Stomach (tissue), 9 donors: ENCODE results near the gene SMAD3. TPM values are rescaled to one million over a fixed set of nuclear protein-coding genes. Genes with fewer than 3 reads are reported as not detected.

ENCODE experiments used
- DNase-seq, 2 donors: peaks; one replicate each; pipeline versions ENCODE4 v3.0.0 to v3.0.0-alpha.2; 2013 to 2019
- H3K27ac ChIP-seq, 5 donors: fragments of 200-600 bp in 4 of 5; sonication (generic) in 4 of 5; one replicate each; pipeline ENCODE4 v1.5.1; 2013 to 2019; ENCODE audit warnings: mild to moderate bottlenecking in 1 of 5, moderate library complexity in 1 of 5
- H3K27me3 ChIP-seq, 3 donors: fragments of 200-600 bp; sonication (generic); one replicate each; pipeline ENCODE4 v1.5.1; 2017 to 2019; ENCODE audit warnings: mixed run types in 1 of 3
- H3K36me3 ChIP-seq, 4 donors: fragments of 200-600 bp; sonication (generic); 1 replicate in 3 of 4; 2 replicates in 1 of 4; pipeline ENCODE4 v1.5.1; 2016 to 2019
- H3K4me1 ChIP-seq, 4 donors: fragments of 200-600 bp; sonication (generic); one replicate each; pipeline ENCODE4 v1.5.1; 2016 to 2019
- H3K4me3 ChIP-seq, 4 donors: fragments of 200-600 bp; sonication (generic) in 3 of 4; one replicate each; pipeline ENCODE4 v1.5.1; 2016 to 2019; ENCODE audit warnings: mild to moderate bottlenecking in 1 of 4
- H3K9me3 ChIP-seq, 4 donors: fragments of 200-600 bp; sonication (generic); one replicate each; pipeline ENCODE4 v1.5.1; 2016 to 2019
- EP300 ChIP-seq: sonication (generic); formaldehyde crosslinking; IDR thresholded peaks from one replicate; pipeline ENCODE4 v1.6.1; 2017; ENCODE audit warnings: antibody characterized with exemption
- POLR2A ChIP-seq, 4 donors: fragments of 450-650 bp; IDR thresholded peaks; one replicate each; pipeline ENCODE4 v1.6.1; 2016; ENCODE audit warnings: antibody characterized with exemption in 4 of 4, control low read depth in 2 of 4, mild to moderate bottlenecking in 1 of 4, moderate library complexity in 1 of 4
- POLR2AphosphoS5 ChIP-seq, 3 donors: sonication (generic); formaldehyde crosslinking; IDR thresholded peaks; one replicate each; pipeline ENCODE4 v1.6.1; 2016; ENCODE audit warnings: antibody characterized with exemption in 3 of 3
- WGBS, 5 donors: extraction: QIAGEN DNeasy Blood & Tissue Kit in 3 of 5; methylation state at CpG; one replicate each; pipeline versions ENCODE4 v1.1.5 to v1.1.7; 2013 to 2018; 5-methylcytosine and 5-hydroxymethylcytosine counted together
- intact Hi-C: fragments of 100-400 bp; cut with DNase I; formaldehyde crosslinking; loops from one replicate; pipeline ENCODE4 v1.15.1; 2023; ENCODE audit warnings: low total_unique reads
- polyA plus RNA-seq, 3 donors: library from polyadenylated mRNA; stranded (reverse); fragments of 200-250 nt; gene quantifications; one replicate each; pipeline ENCODE4 v1.2.3, GENCODE V29; 2013
- total RNA-seq, 5 donors: library from RNA; depleted of rRNA; stranded (reverse); fragments of >200 nt; gene quantifications; one replicate each; pipeline versions ENCODE4 v1.1.0 to v1.2.3, GENCODE V29; 2014 to 2016
- TF ChIP-seq, protein P1 (sequence below), 7 experiments: fragments of 450-650 bp in 4 of 7; fragments of 200-600 bp in 3 of 7; sonication (generic) in 3 of 7; IDR thresholded peaks; one replicate each; pipeline ENCODE4 v1.5.1; 2016 to 2019; ENCODE audit warnings: antibody characterized with exemption in 7 of 7, control low read depth in 2 of 7, mild to moderate bottlenecking in 1 of 7
- donor health status: healthy with polysubstance abuse.
- donor health status: Bipolar disorder and iron deficiency.
- donor health status: healthy.

SMAD3 gene
- total and polyA plus RNA-seq, 8 donors = 6.8 to 103 (median 27.5) TPM

DNA sequence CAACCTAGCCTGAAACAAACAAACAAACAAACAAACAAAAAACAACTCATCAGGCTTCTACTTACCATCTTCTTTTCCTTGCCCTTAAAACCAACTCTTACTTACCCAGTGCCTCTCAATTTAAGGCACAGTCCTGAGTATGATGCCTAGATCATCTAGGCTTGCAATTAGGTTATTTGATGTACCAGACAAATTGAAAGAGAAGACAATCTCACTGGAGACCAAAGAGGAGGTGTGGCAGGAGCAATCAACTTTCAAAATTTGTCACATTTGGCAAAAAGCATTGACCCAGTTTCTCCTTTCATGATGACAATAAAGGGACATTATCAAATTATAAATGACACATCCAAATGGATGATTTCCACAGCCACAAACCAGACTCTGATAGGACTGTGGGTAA, 153.0 kb downstream of the SMAD3 start:
- H3K4me3 ChIP-seq = no peak overlapping the region
- TF ChIP-seq EP300 = no peak
- TF ChIP-seq POLR2A (IDR thresholded peaks at IDR 0.05) = no peak
- intact Hi-C loops = no loop called here
- no peaks in the 10 kb centered on the region for H3K4me1 ChIP-seq
- H3K9me3 ChIP-seq = no peaks in the 10 kb centered on the region
- H3K27me3 ChIP-seq = no peaks in the 10 kb centered on the region
- H3K36me3 ChIP-seq = peaks cover 0 to 24% (median 11%) of the 10 kb centered on the region in 4 donors
- DNase-seq = no peak
- H3K27ac ChIP-seq = no peak overlapping the region

DNA sequence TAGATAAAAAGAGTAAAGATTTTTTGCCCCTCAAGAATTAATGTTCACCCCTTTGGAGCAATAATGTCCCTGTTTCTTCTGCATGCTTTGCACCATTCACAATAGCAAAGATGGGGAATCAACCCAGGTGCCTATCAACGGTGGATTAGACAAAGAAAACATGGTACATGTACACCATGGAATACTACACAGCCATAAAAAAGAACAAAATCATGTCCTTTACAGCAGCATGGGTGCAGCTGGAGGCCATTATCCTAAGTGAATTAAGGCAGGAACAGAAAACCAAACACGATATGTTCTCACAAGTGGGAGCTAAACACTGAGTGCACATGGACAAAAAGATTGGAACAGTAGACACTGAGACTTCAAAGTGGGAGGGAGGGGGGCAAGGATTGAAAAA, 153.9 kb downstream of the SMAD3 start:
- intact Hi-C loops = no loop called here
- WGBS, 5 donors = 97 to 100% (median 98%) methylated on average over 2 of the region's 2 CpGs
- Histone ChIP-seq H3K36me3 (peaks cover 0 to 24% (median 11%) of the 10 kb centered on the region in 4 donors), H3K27me3 (no peaks in the 10 kb centered on the region), H3K9me3 (no peaks in the 10 kb centered on the region), H3K4me1 (no peaks in the 10 kb centered on the region), H3K4me3 (no peak overlapping the region), H3K27ac (no peak overlapping the region)
- no peak for DNase-seq
- TF ChIP-seq POLR2A (IDR thresholded peaks at IDR 0.05) = no peak
- TF ChIP-seq, protein P1, sequence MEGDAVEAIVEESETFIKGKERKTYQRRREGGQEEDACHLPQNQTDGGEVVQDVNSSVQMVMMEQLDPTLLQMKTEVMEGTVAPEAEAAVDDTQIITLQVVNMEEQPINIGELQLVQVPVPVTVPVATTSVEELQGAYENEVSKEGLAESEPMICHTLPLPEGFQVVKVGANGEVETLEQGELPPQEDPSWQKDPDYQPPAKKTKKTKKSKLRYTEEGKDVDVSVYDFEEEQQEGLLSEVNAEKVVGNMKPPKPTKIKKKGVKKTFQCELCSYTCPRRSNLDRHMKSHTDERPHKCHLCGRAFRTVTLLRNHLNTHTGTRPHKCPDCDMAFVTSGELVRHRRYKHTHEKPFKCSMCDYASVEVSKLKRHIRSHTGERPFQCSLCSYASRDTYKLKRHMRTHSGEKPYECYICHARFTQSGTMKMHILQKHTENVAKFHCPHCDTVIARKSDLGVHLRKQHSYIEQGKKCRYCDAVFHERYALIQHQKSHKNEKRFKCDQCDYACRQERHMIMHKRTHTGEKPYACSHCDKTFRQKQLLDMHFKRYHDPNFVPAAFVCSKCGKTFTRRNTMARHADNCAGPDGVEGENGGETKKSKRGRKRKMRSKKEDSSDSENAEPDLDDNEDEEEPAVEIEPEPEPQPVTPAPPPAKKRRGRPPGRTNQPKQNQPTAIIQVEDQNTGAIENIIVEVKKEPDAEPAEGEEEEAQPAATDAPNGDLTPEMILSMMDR (IDR thresholded peaks at IDR 0.05) = no peak
- TF ChIP-seq EP300 = no peak

DNA sequence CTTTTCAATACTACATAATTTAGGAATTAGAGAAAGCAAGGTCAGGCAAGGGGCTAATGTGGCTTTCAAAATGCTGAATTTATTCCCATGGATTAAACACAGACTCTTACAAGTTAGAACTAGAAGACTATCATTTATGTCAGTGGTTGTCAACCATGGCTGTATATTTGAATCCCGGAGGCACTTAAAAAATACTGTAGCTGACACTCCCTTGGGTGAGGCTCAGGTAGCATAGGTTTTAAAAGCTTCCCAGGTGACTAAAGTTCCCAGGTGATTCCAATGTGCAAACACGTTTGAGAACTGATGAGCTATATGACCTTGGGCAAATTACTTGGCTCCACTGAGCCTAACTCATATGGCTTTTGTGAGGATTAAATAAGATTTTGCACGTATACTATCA, 159.5 kb downstream of the SMAD3 start:
- 73 to 96% (median 83%) methylated on average over 3 of the region's 3 CpGs for WGBS, 5 donors
- no peak for DNase-seq

DNA sequence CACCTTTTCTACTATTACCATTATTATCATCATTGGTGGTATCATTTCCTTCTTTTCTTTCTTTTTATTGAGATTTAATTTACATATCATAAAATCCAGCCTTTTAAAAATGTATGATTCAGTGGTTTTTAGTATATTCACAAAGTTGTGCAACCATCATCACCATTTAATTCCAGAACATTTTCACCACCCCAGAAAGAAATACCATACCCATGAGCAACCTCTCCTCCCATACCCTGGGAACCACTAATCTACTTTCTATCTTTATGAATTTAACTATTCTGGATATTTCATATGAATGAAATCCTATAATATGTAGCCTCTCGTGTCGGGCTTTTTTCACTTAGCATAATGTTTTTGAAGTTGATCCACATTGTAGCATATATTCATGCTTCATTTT, 159.9 kb downstream of the SMAD3 start:
- peaks cover 0 to 32% (median 30%) of the 10 kb centered on the region in 4 donors for H3K36me3 ChIP-seq
- no peaks in the 10 kb centered on the region for H3K9me3 ChIP-seq
- intact Hi-C loops = no loop called here
- H3K4me3 ChIP-seq = no peak overlapping the region
- no peaks in the 10 kb centered on the region for H3K4me1 ChIP-seq
- no peak for TF ChIP-seq POLR2A (IDR thresholded peaks at IDR 0.05)
- TF ChIP-seq, protein P1 (IDR thresholded peaks at IDR 0.05) = no peak
- no peak for TF ChIP-seq POLR2AphosphoS5 (IDR thresholded peaks at IDR 0.05)
- TF ChIP-seq EP300 = no peak
- 95 to 100% (median 98%) methylated on average over 2 of the region's 2 CpGs for WGBS, 5 donors
- no peaks in the 10 kb centered on the region for H3K27me3 ChIP-seq
- H3K27ac ChIP-seq = no peak overlapping the region
- DNase-seq = no peak

More for the DNA sequence above, 159.5 kb downstream of the SMAD3 start:
- H3K27ac ChIP-seq = no peak overlapping the region
- TF ChIP-seq, protein P1 (IDR thresholded peaks at IDR 0.05) = no peak
- TF ChIP-seq POLR2AphosphoS5 (IDR thresholded peaks at IDR 0.05) (no peak), EP300 (no peak), POLR2A (IDR thresholded peaks at IDR 0.05) (no peak)
- H3K9me3 ChIP-seq = no peaks in the 10 kb centered on the region
- no peak overlapping the region for H3K4me3 ChIP-seq
- no peaks in the 10 kb centered on the region for H3K4me1 ChIP-seq
- intact Hi-C loops = no loop called here
- H3K36me3 ChIP-seq = peaks cover 0 to 31% (median 28%) of the 10 kb centered on the region in 4 donors
- H3K27me3 ChIP-seq = no peaks in the 10 kb centered on the region

DNA sequence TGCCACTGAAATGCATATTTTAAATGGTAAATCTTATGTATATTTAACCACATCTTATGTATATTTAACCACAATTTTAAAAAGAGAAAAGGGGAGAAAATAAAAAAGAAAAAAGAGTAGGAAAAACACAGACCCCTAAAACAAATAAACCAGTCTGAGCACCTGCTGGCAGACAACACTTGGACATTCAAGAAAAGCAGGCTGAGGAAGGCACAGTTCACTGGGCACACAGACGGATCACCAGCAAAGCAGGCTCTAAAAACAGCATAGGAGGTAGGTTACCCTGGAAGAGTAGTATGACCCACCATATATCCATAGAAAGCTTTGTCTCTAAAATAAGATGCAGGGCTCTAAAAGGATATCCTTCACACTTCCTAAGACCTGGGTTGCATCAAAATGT, 162.0 kb downstream of the SMAD3 start:
- Histone ChIP-seq H3K27ac (no peak overlapping the region), H3K4me1 (peaks cover 0 to 2% (median under 1%) of the 10 kb centered on the region in 4 donors), H3K27me3 (no peaks in the 10 kb centered on the region), H3K36me3 (peaks cover 5 to 50% (median 48%) of the 10 kb centered on the region in 4 donors), H3K9me3 (no peaks in the 10 kb centered on the region), H3K4me3 (no peak overlapping the region)
- DNase-seq = no peak
- intact Hi-C loops = no loop called here
- TF ChIP-seq EP300 = no peak
- TF ChIP-seq POLR2A (IDR thresholded peaks at IDR 0.05) = no peak
- TF ChIP-seq, protein P1 (IDR thresholded peaks at IDR 0.05) = no peak
- no peak for TF ChIP-seq POLR2AphosphoS5 (IDR thresholded peaks at IDR 0.05)
- WGBS, 5 donors = 82 to 100% (median 97%) methylated on average over 1 of the region's 1 CpG
